GM21423 (cell line): Measurements from ENCODE around the gene CCNL2.
"Not testable (repeated sequence)": the region's sequence is repeated elsewhere in the genome, so short reads cannot be mapped to it uniquely, and the experiment has no call there.

Experiments used
- ATAC-seq: cut with Tn5 transposase; IDR thresholded peaks from one replicate; pipeline ENCODE4 v1.9.1; 2021; ENCODE audit warnings: mild to moderate bottlenecking, moderate library complexity; ENCODE audit not compliant: unreplicated experiment

The CCNL2 gene

GRCh38 chr1:1432951-1433803 is 34.0 kb upstream of the CCNL2 start:
- no peak for ATAC-seq

DNA sequence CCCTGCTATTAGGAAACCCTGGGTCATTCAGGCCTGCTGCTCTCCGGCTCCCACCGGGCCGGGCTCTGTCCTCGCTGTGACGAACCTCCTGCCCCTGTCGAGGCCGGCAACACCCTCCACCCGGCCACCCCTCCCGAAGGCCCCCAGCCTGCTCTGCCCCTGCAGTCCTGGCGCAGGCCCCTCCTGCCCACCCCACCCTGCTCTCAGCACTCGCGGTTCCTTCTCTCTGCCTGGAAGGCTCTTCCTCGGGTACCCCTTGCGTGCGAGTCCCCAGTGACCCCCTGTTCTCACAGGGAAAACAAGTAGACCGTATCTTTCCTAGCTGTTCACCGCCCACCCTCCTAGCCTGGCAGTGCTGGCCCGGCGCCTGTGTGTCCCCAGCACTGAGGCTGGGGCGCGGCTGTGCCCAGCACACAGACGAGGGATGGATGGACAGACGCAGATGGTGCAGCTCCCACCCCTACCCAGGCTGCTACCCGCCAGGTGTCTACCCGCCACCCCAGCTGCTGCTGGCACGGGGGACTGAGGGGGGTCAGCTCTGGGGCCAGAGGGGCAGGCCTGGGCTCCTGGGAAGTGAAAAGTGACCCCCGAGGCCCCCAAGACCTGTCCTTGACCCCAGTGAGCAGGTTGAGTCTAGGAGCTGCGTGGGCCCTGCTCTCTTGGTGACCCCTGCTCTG is 33.3 kb upstream of the CCNL2 start:
- ATAC-seq: no peak

- ATAC-seq: no peak
Measured at GRCh38 chr1:1431845-1432273, 32.7 kb upstream of the CCNL2 start.

DNA sequence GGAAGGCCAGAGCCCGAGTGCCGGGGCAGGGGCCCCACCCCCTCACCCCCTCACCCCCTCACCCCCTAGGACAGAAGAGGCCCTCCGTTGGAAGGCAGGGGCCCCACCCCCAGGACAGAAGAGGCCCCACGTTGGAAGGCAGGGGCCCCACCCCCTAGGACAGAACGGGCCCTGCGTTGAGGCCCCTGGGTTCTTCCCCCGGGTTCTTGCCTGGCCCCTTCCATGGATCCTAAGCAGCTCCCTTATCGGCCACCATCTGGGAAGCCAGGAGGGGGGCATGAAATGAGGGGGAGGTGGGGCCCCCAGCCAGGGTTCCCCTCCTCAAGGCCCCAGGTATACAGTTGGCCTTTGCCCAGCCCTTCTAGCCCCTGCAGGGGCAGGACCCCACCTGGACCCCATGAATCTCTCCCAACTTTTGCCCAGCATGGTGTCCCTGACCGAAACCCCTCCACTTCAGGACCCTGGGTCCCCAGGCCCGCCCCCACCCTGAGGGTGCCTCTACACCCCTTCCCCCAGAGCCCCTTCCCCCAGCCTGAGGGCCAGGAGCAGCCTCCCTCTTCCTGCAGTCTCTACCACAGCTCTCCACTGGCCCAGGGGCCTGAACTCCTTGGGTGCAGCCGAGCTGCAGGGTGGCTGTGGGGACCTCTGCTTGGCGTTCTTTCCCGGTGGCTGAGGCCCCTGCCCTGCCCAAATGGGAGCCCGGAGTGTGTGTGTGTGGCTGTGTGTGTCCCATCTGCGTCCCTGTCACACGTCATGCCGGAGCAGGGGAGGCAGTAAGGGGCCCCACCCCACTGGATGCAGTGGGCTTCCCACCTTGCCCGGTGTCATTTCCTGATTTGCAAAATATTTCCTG is 32.1 kb upstream of the CCNL2 start:
- no peak for ATAC-seq

DNA sequence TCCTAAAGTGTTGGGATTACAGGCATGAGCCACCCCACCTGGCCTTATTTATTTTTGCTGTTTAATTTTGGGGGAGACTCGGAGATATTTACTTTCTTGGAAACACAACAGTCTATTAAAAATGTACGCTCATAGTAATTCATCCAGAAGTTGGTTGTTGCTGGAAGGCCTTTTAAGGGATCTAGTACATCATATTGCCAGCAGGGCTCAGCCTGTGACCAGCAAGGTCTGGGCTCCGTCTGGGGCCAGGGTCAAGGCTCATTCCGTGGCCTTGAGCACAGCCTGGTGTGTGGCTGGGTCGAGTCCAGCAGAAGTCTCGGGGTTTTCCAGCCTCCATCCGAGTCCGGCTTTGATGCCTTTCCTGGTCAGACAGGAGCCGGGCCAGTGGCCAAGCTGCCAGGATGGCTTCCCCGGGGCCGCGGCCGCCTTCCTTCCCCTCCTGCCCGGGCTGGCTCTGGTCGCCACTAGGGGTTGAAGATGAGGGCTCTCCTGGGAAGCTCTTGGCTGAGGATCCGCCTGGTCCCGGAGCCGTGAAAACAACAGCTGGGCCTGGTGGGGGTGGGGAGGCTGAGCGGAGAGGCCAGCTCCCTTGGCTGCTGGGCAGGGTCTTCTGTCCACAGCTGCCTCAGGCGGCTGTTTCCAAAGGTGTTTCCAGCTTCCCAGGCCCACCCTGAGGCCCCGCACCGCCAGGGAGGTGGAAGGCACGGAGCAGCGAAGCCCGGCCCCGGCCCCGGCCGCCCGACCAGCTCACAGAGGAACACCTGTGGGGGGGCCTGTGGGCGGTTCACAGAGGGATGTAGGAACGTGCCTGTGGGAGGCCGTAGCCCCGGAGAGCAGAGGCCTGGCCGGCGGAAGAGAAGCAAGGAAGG is 31.2 kb upstream of the CCNL2 start:
- ATAC-seq: no peak

DNA sequence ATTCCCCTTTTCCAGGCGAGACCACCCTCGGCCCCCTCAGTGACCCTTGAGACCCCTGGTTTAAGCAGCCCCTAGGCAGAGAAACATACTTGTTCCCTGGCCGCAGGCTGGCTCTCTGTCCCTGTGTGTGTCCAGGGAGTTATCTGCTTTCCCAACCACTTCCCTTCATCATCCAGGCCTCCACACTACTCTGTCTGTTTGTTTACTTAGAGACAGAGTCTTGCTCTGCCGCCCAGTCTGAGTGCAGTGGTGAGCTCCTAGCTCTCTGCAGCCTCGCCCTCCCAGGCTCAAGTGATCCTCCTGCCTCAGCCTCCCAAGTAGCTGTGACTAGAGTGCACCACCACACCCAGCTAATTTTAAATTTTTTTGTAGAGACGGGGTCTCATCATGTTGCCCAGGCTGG is 30.5 kb upstream of the CCNL2 start:
- no peak for ATAC-seq

DNA sequence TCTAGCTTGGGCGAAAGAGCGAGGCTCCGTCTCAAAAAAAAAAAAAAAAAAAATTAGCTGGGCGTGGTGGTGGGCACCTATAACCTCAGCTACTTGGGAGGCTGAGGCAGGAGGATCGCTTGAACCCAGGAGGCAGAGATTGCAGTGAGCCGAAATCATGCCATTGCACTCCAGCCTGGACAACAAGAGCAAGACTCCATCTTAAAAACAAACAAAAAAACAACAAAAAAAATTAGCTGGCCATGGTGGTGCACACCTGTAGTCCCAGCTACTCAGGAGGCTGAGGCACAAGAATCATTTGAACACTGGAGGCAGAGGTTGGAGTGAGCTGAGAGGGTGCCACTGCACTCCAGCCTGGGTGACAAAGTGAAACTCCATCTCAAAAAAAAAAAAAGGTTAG is 29.8 kb upstream of the CCNL2 start:
- ATAC-seq: not testable (repeated sequence)

DNA sequence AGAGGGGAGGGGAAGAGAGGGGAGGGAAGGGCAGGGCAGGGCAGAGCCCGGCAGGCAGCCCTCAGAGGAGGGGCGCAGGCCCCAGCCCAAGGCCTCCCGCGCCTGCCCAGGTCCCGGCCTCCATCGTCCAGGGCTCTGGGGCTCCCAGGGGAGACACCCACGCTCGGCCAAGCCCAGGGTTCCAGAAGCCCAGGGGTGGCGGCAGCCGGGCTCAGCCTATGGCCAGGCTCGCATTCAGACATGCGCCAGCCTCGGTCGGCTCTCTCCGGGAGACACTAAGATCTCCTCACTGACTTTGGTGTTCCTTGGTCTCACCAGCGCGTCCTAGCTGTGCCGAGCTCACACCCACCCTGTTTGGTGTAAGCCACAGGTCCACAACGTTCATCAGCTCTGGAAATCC is 29.0 kb upstream of the CCNL2 start:
- ATAC-seq: no peak

GRCh38 chr1:1427820-1428148 is 28.6 kb upstream of the CCNL2 start:
- ATAC-seq: no peak

DNA sequence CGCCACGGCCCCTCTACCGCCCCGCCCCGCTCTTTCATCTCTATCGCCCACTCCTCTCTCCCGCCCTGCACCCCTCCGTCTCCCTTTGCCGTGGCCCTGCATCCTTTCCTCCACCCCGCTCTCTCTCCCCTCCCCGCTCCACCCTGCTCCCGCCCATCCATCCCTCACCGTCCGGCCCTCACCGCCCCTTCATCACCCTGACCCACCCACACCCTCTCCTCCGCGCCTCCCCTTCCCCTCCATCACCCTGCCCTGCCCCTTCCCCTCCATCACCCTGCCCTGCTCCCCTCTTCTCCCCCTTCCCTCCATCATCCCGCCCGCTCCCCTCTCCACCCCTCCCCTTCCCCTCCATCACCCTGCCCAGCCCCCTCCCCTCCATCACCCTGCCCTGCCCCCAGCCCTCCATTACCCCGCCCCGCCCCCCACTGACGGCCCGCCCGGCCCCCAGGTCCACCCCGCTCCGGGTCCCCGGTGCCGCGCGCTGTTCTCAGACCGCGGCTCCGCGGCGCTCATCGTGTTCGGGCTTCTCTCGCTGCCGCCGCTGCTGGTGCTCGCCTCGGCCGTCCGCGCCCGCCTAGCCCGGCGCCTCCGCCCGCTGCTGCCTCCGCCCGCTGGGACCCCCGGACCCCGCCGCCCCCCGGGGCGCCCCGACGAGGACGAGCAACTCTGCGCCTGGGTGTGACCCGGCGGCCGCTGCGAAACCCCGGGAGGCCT is 28.1 kb upstream of the CCNL2 start:
- ATAC-seq: no peak

DNA sequence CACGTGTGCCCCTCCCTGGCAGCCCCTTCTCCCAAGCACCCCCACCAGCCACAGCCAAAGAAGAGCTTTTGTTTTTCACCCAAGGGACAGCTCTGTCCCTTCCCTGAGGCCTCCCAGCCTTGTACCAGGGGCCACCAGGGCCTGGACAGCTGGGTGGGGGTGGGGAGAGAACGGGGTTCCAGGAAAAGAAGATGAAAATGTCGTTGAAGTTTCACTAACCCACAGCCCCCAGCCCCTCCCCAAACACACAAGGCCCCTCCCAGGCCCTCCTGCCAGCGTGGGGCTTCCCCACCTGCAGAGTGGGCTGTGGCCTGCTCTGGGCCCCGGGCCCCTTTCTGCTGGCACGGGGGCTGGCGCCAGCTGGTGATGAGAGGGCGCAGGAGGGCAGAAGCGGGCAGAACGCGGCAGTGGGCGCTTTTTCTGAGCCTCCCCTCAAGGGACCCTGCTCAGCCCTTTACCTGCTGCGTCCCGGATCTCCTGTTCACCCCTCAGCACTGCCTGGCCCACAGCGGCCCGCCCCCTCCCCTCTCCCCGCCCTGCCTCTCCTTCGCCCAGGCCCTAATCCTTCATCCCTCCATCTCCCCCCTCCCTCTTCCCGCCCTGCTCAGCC is 27.5 kb upstream of the CCNL2 start:
- no peak for ATAC-seq

DNA sequence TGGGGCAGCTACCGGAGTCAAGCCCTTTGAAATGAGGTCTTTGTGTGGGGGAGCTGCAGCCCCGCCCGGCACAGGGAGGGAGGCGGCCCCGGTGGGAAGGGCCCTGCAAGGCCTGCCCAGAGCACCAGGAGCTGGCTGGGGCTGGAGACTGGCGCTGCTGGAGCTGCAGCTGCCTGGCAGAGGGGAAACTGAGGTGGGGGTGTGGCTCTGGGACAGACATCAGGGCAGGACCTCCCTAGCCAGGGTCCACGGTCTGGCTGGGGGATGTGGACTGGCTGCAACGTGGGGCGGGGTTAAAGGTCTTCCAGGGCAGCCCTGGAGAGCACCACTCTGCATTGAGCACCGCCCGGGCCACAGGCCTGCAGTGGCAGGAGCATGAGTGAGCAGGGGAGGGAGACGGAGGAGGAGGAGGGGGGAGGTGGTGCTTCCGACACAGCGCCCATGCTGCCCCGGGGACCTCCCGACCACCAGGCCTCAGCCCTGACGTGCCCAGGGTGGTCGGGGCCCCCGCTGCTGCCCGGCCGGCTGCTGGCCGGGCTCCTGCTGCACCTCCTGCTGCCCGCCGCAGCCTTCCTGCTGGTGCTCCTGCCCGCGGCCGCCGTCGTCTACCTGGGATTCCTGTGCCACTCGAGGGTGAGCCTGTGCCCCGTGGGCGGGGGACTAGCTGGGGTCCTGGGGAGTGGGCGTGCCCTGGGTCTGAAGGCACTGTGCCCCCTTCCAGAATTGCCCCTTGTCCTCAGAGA is 26.8 kb upstream of the CCNL2 start:
- ATAC-seq: no peak

DNA sequence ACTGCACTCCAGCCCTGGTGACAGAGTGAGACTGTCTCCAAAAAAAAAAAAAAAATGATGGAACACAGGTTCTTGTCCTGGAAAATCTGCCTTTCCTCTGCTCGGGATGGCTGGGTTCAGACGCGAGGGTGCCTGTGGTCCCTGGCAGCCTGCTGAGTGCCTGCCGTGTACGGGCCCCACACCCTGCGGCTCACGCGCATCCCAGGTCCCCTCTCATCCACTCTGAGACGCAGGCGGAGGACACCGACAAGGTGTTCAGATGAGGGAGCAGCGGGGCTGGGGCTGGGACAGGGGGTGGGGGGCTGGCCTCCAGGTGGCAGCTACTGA is 26.3 kb upstream of the CCNL2 start:
- no peak for ATAC-seq

DNA sequence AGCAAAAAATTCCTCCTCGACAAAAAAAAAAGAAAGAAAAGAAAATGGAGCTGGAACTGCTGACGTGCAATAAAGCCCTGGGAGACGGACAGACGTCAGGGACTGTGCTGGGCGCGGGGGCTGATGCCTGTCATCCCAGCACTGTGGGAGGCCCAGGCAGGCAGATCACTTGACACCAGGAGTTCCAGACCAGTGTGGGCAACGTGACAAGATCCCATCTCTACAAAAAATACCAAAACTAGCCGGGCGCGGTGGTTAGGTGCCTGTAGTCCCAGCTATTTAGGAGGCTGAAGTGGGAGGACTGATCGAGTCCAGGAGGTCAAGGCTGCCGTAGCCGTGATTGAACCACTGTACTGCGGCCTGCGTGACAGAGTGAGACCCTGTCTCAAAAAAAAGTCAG is 25.6 kb upstream of the CCNL2 start:
- no peak for ATAC-seq

DNA sequence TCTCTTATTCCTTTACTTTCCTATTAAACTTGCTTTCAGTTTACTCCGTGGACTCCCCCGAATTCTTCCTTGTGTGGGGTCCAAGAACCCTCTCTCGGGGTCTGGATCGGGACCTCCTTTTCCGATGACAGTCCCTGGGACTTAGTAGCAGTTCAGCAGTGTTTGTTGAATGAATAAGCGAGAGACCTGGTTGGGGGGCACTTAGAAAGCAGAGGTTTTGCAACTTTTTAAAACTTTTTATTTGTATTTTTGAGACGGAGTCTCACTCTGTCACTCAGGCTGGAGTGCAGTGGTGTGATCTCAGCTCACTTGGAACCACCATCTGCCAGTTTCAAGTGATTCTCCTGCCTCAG is 24.1 kb upstream of the CCNL2 start:
- ATAC-seq: no peak

GRCh38 chr1:1422465-1423244 is 23.5 kb upstream of the CCNL2 start:
- no peak for ATAC-seq

DNA sequence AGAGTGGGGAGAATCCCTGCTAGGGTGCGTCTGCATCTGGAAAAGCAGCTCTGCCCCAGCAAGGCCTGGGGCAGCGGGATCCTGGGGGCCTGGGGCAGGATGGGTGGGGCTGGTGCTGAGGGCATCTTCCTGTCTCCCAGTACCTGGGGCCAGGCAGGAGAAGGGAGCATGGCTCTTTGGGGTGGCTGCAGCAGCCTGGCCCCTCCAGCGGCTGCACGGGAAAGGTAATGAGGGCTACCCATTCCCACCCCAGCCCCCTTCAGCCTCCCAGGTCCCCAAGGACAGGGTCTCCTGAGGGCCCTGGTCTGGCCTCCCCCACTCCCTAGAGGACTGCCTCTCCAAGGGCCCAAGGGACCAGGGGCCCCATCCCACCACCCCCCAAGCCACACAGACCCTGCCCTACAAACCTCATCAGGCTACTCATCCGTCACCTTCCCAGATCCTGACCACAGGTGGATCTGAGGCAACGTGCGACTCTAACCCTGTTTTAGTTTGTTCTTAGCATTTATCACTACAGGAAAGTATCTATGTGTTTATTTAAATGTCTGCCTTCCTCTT is 22.9 kb upstream of the CCNL2 start:
- ATAC-seq: no peak
